Brain microvascular endothelial cell (primary cell): Measurements from ENCODE around the gene MRPL3.

Experiments used
- DNase-seq: peaks from one replicate; pipeline ENCODE4 v3.0.0-alpha.2; 2020
- H3K27ac ChIP-seq: fragments of 250-450 bp; sonication (Bioruptor Pico); 2 replicates; pipeline ENCODE4 v1.5.1; 2020; ENCODE audit warnings: mild to moderate bottlenecking, moderate library complexity
- H3K27me3 ChIP-seq: fragments of 250-450 bp; sonication (Bioruptor Pico); replicated peaks from 2 replicates; pipeline ENCODE4 v1.5.1; 2020; ENCODE audit warnings: mild to moderate bottlenecking
- H3K36me3 ChIP-seq: fragments of 250-450 bp; sonication (Bioruptor Pico); replicated peaks from 2 replicates; pipeline ENCODE4 v1.5.1; 2020; ENCODE audit warnings: mild to moderate bottlenecking
- H3K4me3 ChIP-seq: 2 replicates; pipeline ENCODE4 v1.5.1; 2011; ENCODE audit warnings: low read depth, mild to moderate bottlenecking, control low read depth, low read length, moderate library complexity
- in situ Hi-C: cut with HindIII; loops from 2 replicates; pipeline ENCODE4 v1.10.0; 2017; ENCODE audit warnings: low sequenced_read_pairs, low pct_ligation_motif_present
- TF ChIP-seq, protein P1 (sequence below): IDR thresholded peaks from 2 replicates; pipeline ENCODE4 v1.5.1; 2011; ENCODE audit warnings: low read depth, mild to moderate bottlenecking, moderate library complexity, low read length, control low read depth, inconsistent platforms; ENCODE audit errors: missing control alignments

The MRPL3 gene

DNA sequence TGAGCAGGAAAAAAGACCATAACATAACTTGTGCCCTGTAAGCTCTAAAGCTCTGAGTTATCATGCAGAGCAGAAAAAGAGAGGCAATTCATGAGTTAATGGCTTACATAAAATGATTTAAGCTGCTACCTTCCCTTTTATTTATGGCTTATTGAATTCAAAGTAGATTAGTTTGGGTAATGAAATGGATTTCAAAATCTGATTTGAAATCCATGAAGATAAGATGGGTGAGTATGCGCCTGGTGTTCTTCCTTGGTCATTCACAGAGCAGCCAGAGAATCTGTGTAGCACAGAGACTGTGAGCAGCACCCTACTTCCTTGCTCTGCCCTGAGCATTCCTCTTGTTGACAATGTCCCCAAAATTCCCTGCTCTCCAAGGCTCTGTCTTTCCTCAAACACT lies 36.2 kb upstream of the MRPL3 start:
- Histone ChIP-seq H3K27ac (no peak overlapping the region), H3K36me3 (no peaks in the 10 kb centered on the region), H3K4me3 (no peak overlapping the region), H3K27me3 (no peaks in the 10 kb centered on the region)
- TF ChIP-seq, protein P1, sequence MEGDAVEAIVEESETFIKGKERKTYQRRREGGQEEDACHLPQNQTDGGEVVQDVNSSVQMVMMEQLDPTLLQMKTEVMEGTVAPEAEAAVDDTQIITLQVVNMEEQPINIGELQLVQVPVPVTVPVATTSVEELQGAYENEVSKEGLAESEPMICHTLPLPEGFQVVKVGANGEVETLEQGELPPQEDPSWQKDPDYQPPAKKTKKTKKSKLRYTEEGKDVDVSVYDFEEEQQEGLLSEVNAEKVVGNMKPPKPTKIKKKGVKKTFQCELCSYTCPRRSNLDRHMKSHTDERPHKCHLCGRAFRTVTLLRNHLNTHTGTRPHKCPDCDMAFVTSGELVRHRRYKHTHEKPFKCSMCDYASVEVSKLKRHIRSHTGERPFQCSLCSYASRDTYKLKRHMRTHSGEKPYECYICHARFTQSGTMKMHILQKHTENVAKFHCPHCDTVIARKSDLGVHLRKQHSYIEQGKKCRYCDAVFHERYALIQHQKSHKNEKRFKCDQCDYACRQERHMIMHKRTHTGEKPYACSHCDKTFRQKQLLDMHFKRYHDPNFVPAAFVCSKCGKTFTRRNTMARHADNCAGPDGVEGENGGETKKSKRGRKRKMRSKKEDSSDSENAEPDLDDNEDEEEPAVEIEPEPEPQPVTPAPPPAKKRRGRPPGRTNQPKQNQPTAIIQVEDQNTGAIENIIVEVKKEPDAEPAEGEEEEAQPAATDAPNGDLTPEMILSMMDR = no peak
- no peak for DNase-seq
- in situ Hi-C loops = no loop called here

GRCh38 chr3:131537531-131537930 lies 34.8 kb upstream of the MRPL3 start:
- no peaks in the 10 kb centered on the region for H3K27me3 ChIP-seq
- TF ChIP-seq, protein P1 = no peak
- no peaks in the 10 kb centered on the region for H3K36me3 ChIP-seq
- H3K4me3 ChIP-seq = no peak overlapping the region
- no peak overlapping the region for H3K27ac ChIP-seq
- in situ Hi-C loops = no loop called here
- DNase-seq = no peak

DNA sequence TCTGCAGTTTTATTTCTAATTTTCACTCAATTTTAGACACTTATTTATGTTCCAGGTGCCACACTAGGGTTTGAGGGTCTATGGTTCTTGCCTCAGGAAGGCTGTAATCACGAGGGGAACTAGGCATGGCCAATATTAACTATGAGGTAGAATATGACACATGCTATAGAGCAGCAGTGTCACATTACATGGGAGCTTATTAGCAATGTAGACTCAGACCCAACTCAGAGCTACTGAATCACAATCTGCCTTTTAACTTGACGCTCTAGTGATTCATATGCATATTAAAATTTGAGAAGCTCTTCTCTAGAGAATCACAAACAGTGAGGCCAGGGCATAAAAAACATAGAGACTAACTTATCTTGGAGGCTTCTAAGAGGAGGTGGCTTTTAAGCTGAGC lies 32.8 kb upstream of the MRPL3 start:
- H3K27ac ChIP-seq = no peak overlapping the region
- TF ChIP-seq, protein P1 = no peak
- DNase-seq = no peak
- no peaks in the 10 kb centered on the region for H3K36me3 ChIP-seq
- no peak overlapping the region for H3K4me3 ChIP-seq
- no peaks in the 10 kb centered on the region for H3K27me3 ChIP-seq
- in situ Hi-C loops = no loop called here

GRCh38 chr3:131535131-131535530 lies 32.4 kb upstream of the MRPL3 start:
- TF ChIP-seq, protein P1 = no peak
- Histone ChIP-seq H3K4me3 (no peak overlapping the region), H3K27ac (no peak overlapping the region), H3K36me3 (no peaks in the 10 kb centered on the region), H3K27me3 (no peaks in the 10 kb centered on the region)
- no peak for DNase-seq
- in situ Hi-C loops = no loop called here

DNA sequence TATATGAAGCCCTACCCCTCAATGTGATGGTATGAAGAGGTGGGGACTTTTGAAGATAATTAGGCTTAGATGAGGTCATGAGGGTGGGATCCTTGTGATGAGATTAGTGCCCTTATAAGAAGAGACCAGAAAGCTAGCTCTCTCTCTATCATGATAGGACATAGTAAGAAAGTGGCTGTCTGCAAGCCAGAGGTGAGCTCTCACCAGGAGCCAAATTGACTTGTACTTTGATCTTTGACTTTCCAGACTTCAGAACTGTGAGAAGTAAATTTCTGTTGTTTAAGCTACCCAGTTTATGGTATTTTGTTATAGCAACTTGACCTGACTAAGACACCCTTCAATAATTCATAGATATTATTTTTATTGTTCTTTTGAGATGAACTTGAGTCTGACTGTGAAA lies 29.9 kb upstream of the MRPL3 start:
- Histone ChIP-seq H3K27me3 (no peaks in the 10 kb centered on the region), H3K27ac (no peak overlapping the region), H3K4me3 (no peak overlapping the region), H3K36me3 (no peaks in the 10 kb centered on the region)
- no peak for DNase-seq
- TF ChIP-seq, protein P1 = no peak
- in situ Hi-C loops = no loop called here

GRCh38 chr3:131530843-131531242 lies 28.1 kb upstream of the MRPL3 start:
- Histone ChIP-seq H3K4me3 (no peak overlapping the region), H3K36me3 (no peaks in the 10 kb centered on the region), H3K27me3 (no peaks in the 10 kb centered on the region), H3K27ac (no peak overlapping the region)
- DNase-seq = no peak
- in situ Hi-C loops = no loop called here
- TF ChIP-seq, protein P1 = no peak
